ENCODE data around the gene ISLR2. TPM values are rescaled to one million over a fixed set of nuclear protein-coding genes. Genes with fewer than 3 reads are reported as not detected.

The ISLR2 gene
- polyA plus RNA-seq, 1 donor (not counting 4 experiments of a cell fraction or from before 2014, with no cell fraction given), result not detected

DNA sequence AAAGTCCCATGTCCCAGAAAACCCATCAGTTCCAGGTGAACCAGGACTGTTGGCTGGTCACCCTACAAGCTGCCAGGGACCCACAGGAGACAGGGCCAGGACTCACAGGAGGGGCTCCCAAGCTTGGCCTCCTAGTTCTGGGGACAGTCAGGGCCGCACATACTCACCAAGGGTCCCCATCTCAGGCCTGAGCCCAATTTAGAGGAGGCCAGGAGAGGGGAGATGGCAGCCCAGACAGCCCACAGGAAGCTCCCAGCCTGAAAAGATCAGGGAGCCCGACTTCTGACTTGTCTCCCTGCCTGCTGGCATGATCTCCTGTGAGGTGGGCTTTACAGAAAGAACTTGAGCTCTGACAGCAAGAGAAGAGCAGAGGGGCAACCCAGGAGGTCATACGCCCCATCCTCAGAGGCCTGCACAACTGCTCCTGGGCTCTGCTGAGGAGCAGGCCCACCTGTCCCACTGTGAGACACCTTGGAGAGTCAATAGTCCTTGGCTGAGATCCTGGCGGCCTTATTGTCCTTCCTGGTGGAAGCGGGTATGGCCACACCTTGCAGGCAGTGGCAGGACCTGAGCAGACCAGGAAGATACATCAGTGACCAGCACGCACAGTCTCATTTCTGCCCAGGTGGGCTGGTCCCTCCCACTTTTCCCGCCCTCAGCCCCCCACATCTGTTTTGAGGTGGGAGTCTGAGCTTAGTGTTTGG is 40.6 kb downstream of the ISLR2 start:
- H3K9ac ChIP-seq (ENCODE audit: control insufficient read depth, extremely low read depth, insufficient read depth, low read length), result no peak overlapping the region
- no peaks in the 10 kb centered on the region for H3K79me2 ChIP-seq (ENCODE audit: control insufficient read depth, insufficient read depth, low read length)
- dilution Hi-C loops (cut with MboI; ENCODE audit: extremely low pct_ligation_motif_present, low sequenced_read_pairs), result no loop called here
- no peaks in the 10 kb centered on the region for H4K20me1 ChIP-seq (ENCODE audit: control insufficient read depth, extremely low read depth, insufficient read depth, low read length)
- H3K4me2 ChIP-seq (ENCODE audit: control insufficient read depth, extremely low read depth, insufficient read depth, low read depth, low read length), result no peak overlapping the region
- DNase-seq (ENCODE audit: low read depth, low spot score), result no peak
- H3K4me1 ChIP-seq (ENCODE audit: control insufficient read depth, extremely low read depth, insufficient read depth, low read length), result no peaks in the 10 kb centered on the region
- H3K9me1 ChIP-seq (ENCODE audit: control insufficient read depth, extremely low read depth, insufficient read depth, low read length), result no peaks in the 10 kb centered on the region
- H3K36me3 ChIP-seq (ENCODE audit: control insufficient read depth in 2 of 2, extremely low read depth in 1 of 2, insufficient read depth in 2 of 2, low read length in 2 of 2), result no peaks in the 10 kb centered on the region
- no peak overlapping the region for H3K4me3 ChIP-seq (ENCODE audit: control insufficient read depth in 2 of 3, extremely low read depth in 1 of 3, insufficient read depth in 2 of 3, low read depth in 1 of 3, low read length in 3 of 3)
- H3K27me3 ChIP-seq (ENCODE audit: control insufficient read depth, extremely low read depth, insufficient read depth, low read length), result peaks cover 25% of the 10 kb centered on the region
- H3K27ac ChIP-seq (ENCODE audit: control insufficient read depth, insufficient read depth, low read length), result no peak overlapping the region
- no peak overlapping the region for H2AFZ ChIP-seq (ENCODE audit: control insufficient read depth, low read length)
- no peak for TF ChIP-seq EZH2 (IDR thresholded peaks at IDR 0.05; ENCODE audit: low read length)
- TF ChIP-seq, protein P1, sequence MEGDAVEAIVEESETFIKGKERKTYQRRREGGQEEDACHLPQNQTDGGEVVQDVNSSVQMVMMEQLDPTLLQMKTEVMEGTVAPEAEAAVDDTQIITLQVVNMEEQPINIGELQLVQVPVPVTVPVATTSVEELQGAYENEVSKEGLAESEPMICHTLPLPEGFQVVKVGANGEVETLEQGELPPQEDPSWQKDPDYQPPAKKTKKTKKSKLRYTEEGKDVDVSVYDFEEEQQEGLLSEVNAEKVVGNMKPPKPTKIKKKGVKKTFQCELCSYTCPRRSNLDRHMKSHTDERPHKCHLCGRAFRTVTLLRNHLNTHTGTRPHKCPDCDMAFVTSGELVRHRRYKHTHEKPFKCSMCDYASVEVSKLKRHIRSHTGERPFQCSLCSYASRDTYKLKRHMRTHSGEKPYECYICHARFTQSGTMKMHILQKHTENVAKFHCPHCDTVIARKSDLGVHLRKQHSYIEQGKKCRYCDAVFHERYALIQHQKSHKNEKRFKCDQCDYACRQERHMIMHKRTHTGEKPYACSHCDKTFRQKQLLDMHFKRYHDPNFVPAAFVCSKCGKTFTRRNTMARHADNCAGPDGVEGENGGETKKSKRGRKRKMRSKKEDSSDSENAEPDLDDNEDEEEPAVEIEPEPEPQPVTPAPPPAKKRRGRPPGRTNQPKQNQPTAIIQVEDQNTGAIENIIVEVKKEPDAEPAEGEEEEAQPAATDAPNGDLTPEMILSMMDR (optimal IDR thresholded peaks at IDR 0.05 in 1 of 3, IDR thresholded peaks at IDR 0.05 in 1 of 3, conservative IDR thresholded peaks at IDR 0.05 in 1 of 3; ENCODE audit: extremely low read depth in 1 of 3, insufficient read depth in 2 of 3, low read length in 3 of 3), result no peak
- FAIRE-seq, result no peak
- no peaks in the 10 kb centered on the region for H3K9me3 ChIP-seq (ENCODE audit: control insufficient read depth, low read depth, low read length)

DNA sequence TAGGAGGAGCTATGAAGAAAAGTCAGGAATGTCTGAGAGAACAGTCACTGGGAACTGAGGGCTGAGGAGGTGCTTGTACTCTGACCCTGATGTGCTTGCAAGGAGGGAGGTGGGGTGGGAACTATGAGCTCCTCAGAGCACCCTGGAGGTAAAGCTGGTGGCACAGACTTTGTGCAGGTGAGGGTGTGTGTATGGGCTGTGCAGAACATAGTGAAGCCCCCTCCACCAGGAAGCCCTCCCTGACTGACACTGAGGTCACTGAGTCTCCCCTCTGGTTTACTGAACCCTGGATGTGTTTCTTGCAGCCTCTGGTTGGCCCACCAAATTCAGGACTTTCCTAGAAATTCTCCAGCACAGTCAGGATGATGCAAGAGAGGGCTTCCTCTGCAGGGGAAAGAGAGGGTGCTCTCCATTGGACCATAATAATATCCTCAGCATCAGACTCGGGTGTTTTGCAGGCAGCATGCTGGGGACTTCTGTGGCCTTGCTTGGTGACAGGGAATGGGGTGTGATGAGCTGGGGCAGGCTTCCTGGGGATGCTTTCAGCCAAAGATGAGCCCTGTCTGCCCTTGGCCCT is 41.7 kb downstream of the ISLR2 start:
- TF ChIP-seq, protein P1 (optimal IDR thresholded peaks at IDR 0.05 in 1 of 3, IDR thresholded peaks at IDR 0.05 in 1 of 3, conservative IDR thresholded peaks at IDR 0.05 in 1 of 3; ENCODE audit: extremely low read depth in 1 of 3, insufficient read depth in 2 of 3, low read length in 3 of 3), result no peak
- no peak for TF ChIP-seq EZH2 (IDR thresholded peaks at IDR 0.05; ENCODE audit: low read length)
- Histone ChIP-seq H3K9me1 (ENCODE audit: control insufficient read depth, extremely low read depth, insufficient read depth, low read length) (no peaks in the 10 kb centered on the region), H3K4me3 (ENCODE audit: control insufficient read depth in 2 of 3, extremely low read depth in 1 of 3, insufficient read depth in 2 of 3, low read depth in 1 of 3, low read length in 3 of 3) (no peak overlapping the region), H3K9ac (ENCODE audit: control insufficient read depth, extremely low read depth, insufficient read depth, low read length) (no peak overlapping the region), H3K36me3 (ENCODE audit: control insufficient read depth in 2 of 2, extremely low read depth in 1 of 2, insufficient read depth in 2 of 2, low read length in 2 of 2) (no peaks in the 10 kb centered on the region), H3K27me3 (ENCODE audit: control insufficient read depth, extremely low read depth, insufficient read depth, low read length) (peaks cover 28% of the 10 kb centered on the region), H4K20me1 (ENCODE audit: control insufficient read depth, extremely low read depth, insufficient read depth, low read length) (no peaks in the 10 kb centered on the region), H3K79me2 (ENCODE audit: control insufficient read depth, insufficient read depth, low read length) (no peaks in the 10 kb centered on the region), H2AFZ (ENCODE audit: control insufficient read depth, low read length) (no peak overlapping the region), H3K4me1 (ENCODE audit: control insufficient read depth, extremely low read depth, insufficient read depth, low read length) (no peaks in the 10 kb centered on the region), H3K27ac (ENCODE audit: control insufficient read depth, insufficient read depth, low read length) (no peak overlapping the region), H3K9me3 (ENCODE audit: control insufficient read depth, low read depth, low read length) (no peaks in the 10 kb centered on the region), H3K4me2 (ENCODE audit: control insufficient read depth, extremely low read depth, insufficient read depth, low read depth, low read length) (no peak overlapping the region)
- no peak for FAIRE-seq
- no peak for DNase-seq (ENCODE audit: low read depth, low spot score)
- dilution Hi-C loops (cut with MboI; ENCODE audit: extremely low pct_ligation_motif_present, low sequenced_read_pairs), result no loop called here
